GM21381 (cell line): ENCODE data around the gene ZNF419.
"Not testable (repeated sequence)": the region's sequence is repeated elsewhere in the genome, so short reads cannot be mapped to it uniquely, and the experiment has no call there.

Experiments used
- ATAC-seq: cut with Tn5 transposase; IDR thresholded peaks from one replicate; pipeline ENCODE4 v1.9.1; 2021; ENCODE audit warnings: mild to moderate bottlenecking, moderate library complexity; ENCODE audit not compliant: unreplicated experiment

The ZNF419 gene

GRCh38 chr19:57487477-57488298 lies at the start of gene ZNF419:
ZNF419 (plus strand) TSS chr19:57487750; CDS start chr19:57487951, 201 bp downstream.
- ATAC-seq = peak; percentile 97

GRCh38 chr19:57437931-57438330 lies 49.6 kb upstream of the ZNF419 start:
- no peak for ATAC-seq

GRCh38 chr19:57438925-57439324 lies 48.6 kb upstream of the ZNF419 start:
- no peak for ATAC-seq

- ATAC-seq = no peak
These were observed 45.4 kb upstream of the ZNF419 start for GRCh38 chr19:57441979-57442752.

- no peak for ATAC-seq
These were observed 44.3 kb upstream of the ZNF419 start for GRCh38 chr19:57443121-57443696.

- ATAC-seq = no peak
These were observed 35.2 kb upstream of the ZNF419 start for GRCh38 chr19:57452307-57452706.

- no peak for ATAC-seq
These were observed 21.7 kb upstream of the ZNF419 start for GRCh38 chr19:57465680-57466381.

GRCh38 chr19:57466489-57466888 lies 21.1 kb upstream of the ZNF419 start:
- ATAC-seq = no peak

- ATAC-seq = no peak
These were observed 13.9 kb upstream of the ZNF419 start for GRCh38 chr19:57473646-57474045.

GRCh38 chr19:57477191-57478008 lies 10.2 kb upstream of the ZNF419 start, which contains the start of gene ZNF772:
ZNF772 (minus strand) TSS chr19:57477566; CDS start chr19:57477309, 257 bp downstream.
- ATAC-seq = peak; percentile 90

- ATAC-seq = not testable (repeated sequence)
These were observed 722 bp downstream of the ZNF419 start for GRCh38 chr19:57488299-57488644.

GRCh38 chr19:57499332-57499679 lies 11.8 kb downstream of the ZNF419 start:
- not testable (repeated sequence) for ATAC-seq

GRCh38 chr19:57499680-57500395 lies 12.3 kb downstream of the ZNF419 start, which contains the start of gene ZNF773:
ZNF773 (plus strand) TSS chr19:57499938; CDS start chr19:57500081, 143 bp downstream.
- peak; percentile 97 for ATAC-seq

- not testable (repeated sequence) for ATAC-seq
These were observed 12.8 kb downstream of the ZNF419 start for GRCh38 chr19:57500400-57500799.

- no peak for ATAC-seq
These were observed 18.6 kb downstream of the ZNF419 start for GRCh38 chr19:57506163-57506562.

GRCh38 chr19:57511484-57511883 lies 23.9 kb downstream of the ZNF419 start:
- ATAC-seq = no peak

GRCh38 chr19:57512845-57513244 lies 25.3 kb downstream of the ZNF419 start:
- ATAC-seq = no peak

- ATAC-seq = no peak
These were observed 27.7 kb downstream of the ZNF419 start for GRCh38 chr19:57515255-57515654.

GRCh38 chr19:57518021-57518420 lies 30.5 kb downstream of the ZNF419 start:
- not testable (repeated sequence) for ATAC-seq
